ENCODE data around the gene GRM7. TPM values are rescaled to one million over a fixed set of nuclear protein-coding genes. Genes with fewer than 3 reads are reported as not detected.

GRM7 gene
- total and polyA plus RNA-seq, 2 experiments from 2014 or later: 0.40 TPM; not detected in 1

- peak; percentile 27 for DNase-seq (ENCODE audit: low spot score)
- Mint-ChIP-seq H3K27ac (peak overlapping the region; percentile 61; the same call in 1 of the 2 replicates), H3K4me1 (peaks cover 42% of the 10 kb centered on the region), H3K27me3 (ENCODE audit: insufficient read depth, low read depth, poor library complexity) (peaks cover 5% of the 10 kb centered on the region), H3K36me3 (ENCODE audit: low read depth) (peaks cover 42% of the 10 kb centered on the region), H3K4me3 (no peak overlapping the region), H3K9me3 (peaks cover 45% of the 10 kb centered on the region)
- Histone ChIP-seq H3K4me2 (peak overlapping the region; percentile 53), H3F3A (replicated peaks; ENCODE audit: low read depth) (no peaks in the 10 kb centered on the region), H3K4me1 (ENCODE audit: insufficient read depth) (peaks cover 36% of the 10 kb centered on the region), H3K9me2 (ENCODE audit: insufficient read depth) (peaks cover 16% of the 10 kb centered on the region; the same call in 1 of the 2 replicates), H3K36me3 (ENCODE audit: insufficient read depth) (no peaks in the 10 kb centered on the region), H4K20me1 (replicated peaks; ENCODE audit: insufficient read depth) (no peaks in the 10 kb centered on the region), H2AFZ (no peak overlapping the region), H3K79me2 (replicated peaks; ENCODE audit: insufficient read depth) (no peaks in the 10 kb centered on the region), H3K27me3 (ENCODE audit: insufficient read depth) (no peaks in the 10 kb centered on the region), H3K4me3 (no peak overlapping the region), H3K27ac (ENCODE audit: low read depth) (peak overlapping the region; percentile 62; the same call in 1 of the 2 replicates)
- TF ChIP-seq ZNF462 (CRISPR knock-in tag; IDR thresholded peaks at IDR 0.05) (no peak), CREB1 (CRISPR knock-in tag; IDR thresholded peaks at IDR 0.05; ENCODE audit: low read depth) (no peak), STAT1 (IDR thresholded peaks at IDR 0.05; ENCODE audit: unreplicated experiment) (no peak), ZNF331 (CRISPR knock-in tag; IDR thresholded peaks at IDR 0.05; ENCODE audit: low read depth) (no peak)
- peak; percentile 56 for ATAC-seq
Measured at GRCh38 chr3:7789324-7789723, 928.4 kb downstream of the GRM7 start.

GRCh38 chr3:7790141-7790540 is 929.2 kb downstream of the GRM7 start:
- Histone ChIP-seq H3K4me1 (ENCODE audit: insufficient read depth) (peaks cover 36% of the 10 kb centered on the region), H3K9me2 (ENCODE audit: insufficient read depth) (peaks cover 16% of the 10 kb centered on the region; the same call in 1 of the 2 replicates), H3K4me2 (no peak overlapping the region), H3K36me3 (ENCODE audit: insufficient read depth) (no peaks in the 10 kb centered on the region), H3K27ac (ENCODE audit: low read depth) (no peak overlapping the region), H2AFZ (no peak overlapping the region), H4K20me1 (replicated peaks; ENCODE audit: insufficient read depth) (no peaks in the 10 kb centered on the region), H3K79me2 (replicated peaks; ENCODE audit: insufficient read depth) (no peaks in the 10 kb centered on the region), H3K27me3 (ENCODE audit: insufficient read depth) (no peaks in the 10 kb centered on the region), H3K4me3 (no peak overlapping the region), H3F3A (replicated peaks; ENCODE audit: low read depth) (no peaks in the 10 kb centered on the region)
- no peak for ATAC-seq
- Mint-ChIP-seq H3K27ac (no peak overlapping the region), H3K4me1 (peaks cover 42% of the 10 kb centered on the region), H3K27me3 (ENCODE audit: insufficient read depth, low read depth, poor library complexity) (peaks cover 5% of the 10 kb centered on the region), H3K9me3 (peaks cover 42% of the 10 kb centered on the region), H3K36me3 (ENCODE audit: low read depth) (peaks cover 42% of the 10 kb centered on the region), H3K4me3 (no peak overlapping the region)
- no peak for DNase-seq (ENCODE audit: low spot score)
- TF ChIP-seq EZH2phosphoT487 (IDR thresholded peaks at IDR 0.05; ENCODE audit: unreplicated experiment) (no peak), CREB1 (CRISPR knock-in tag; IDR thresholded peaks at IDR 0.05; ENCODE audit: low read depth) (no peak), POLR2AphosphoS5 (IDR thresholded peaks at IDR 0.05; ENCODE audit: low read depth) (no peak), EZH2 (IDR thresholded peaks at IDR 0.05; ENCODE audit: low read depth, unreplicated experiment) (no peak)
